Activated T-cell treated with anti-CD3 and anti-CD28 coated beads for 4 hours (primary cell): ENCODE results near the gene TMEM248.
"Not testable (repeated sequence)": the region's sequence is repeated elsewhere in the genome, so short reads cannot be mapped to it uniquely, and the experiment has no call there.

Source experiments
- DNase-seq: peaks from one replicate; pipeline ENCODE4 v3.0.0-alpha.2; 2020

TMEM248 gene

GRCh38 chr7:66920769-66921395 lies at the start of gene TMEM248:
Gene TMEM248 (plus strand): TSS chr7:66921225. CDS start chr7:66941866, 20,641 bp downstream.
- DNase-seq, result peak; percentile 88

- no peak for DNase-seq
Measured at GRCh38 chr7:66873476-66873875, 47.5 kb upstream of the TMEM248 start.

GRCh38 chr7:66877577-66878300 lies 43.3 kb upstream of the TMEM248 start:
- DNase-seq, result no peak

- not testable (repeated sequence) for DNase-seq
Measured at GRCh38 chr7:66878301-66878685, 42.7 kb upstream of the TMEM248 start.

GRCh38 chr7:66880053-66880452 lies 41.0 kb upstream of the TMEM248 start:
- no peak for DNase-seq

GRCh38 chr7:66880577-66880976 lies 40.4 kb upstream of the TMEM248 start:
- not testable (repeated sequence) for DNase-seq

GRCh38 chr7:66883716-66884115 lies 37.3 kb upstream of the TMEM248 start:
- no peak for DNase-seq

- DNase-seq, result not testable (repeated sequence)
Measured at GRCh38 chr7:66884556-66884955, 36.5 kb upstream of the TMEM248 start.

- DNase-seq, result no peak
Measured at GRCh38 chr7:66886152-66886551, 34.9 kb upstream of the TMEM248 start.

GRCh38 chr7:66888223-66888622 lies 32.8 kb upstream of the TMEM248 start:
- not testable (repeated sequence) for DNase-seq

- no peak for DNase-seq
Measured at GRCh38 chr7:66894463-66895080, 26.5 kb upstream of the TMEM248 start.

- no peak for DNase-seq
Measured at GRCh38 chr7:66896441-66896840, 24.6 kb upstream of the TMEM248 start.

GRCh38 chr7:66899552-66900280 lies 21.3 kb upstream of the TMEM248 start:
- DNase-seq, result no peak

GRCh38 chr7:66901941-66902843 lies 18.8 kb upstream of the TMEM248 start:
- DNase-seq, result no peak

GRCh38 chr7:66902844-66903180 lies 18.2 kb upstream of the TMEM248 start:
- DNase-seq, result no peak

- no peak for DNase-seq
Measured at GRCh38 chr7:66903360-66904062, 17.5 kb upstream of the TMEM248 start.

GRCh38 chr7:66904063-66904593 lies 16.9 kb upstream of the TMEM248 start:
- no peak for DNase-seq

GRCh38 chr7:66905278-66905677 lies 15.7 kb upstream of the TMEM248 start:
- DNase-seq, result no peak

- DNase-seq, result no peak
Measured at GRCh38 chr7:66905689-66906088, 15.3 kb upstream of the TMEM248 start.

GRCh38 chr7:66907731-66908130 lies 13.3 kb upstream of the TMEM248 start:
- no peak for DNase-seq

- not testable (repeated sequence) for DNase-seq
Measured at GRCh38 chr7:66908598-66908997, 12.4 kb upstream of the TMEM248 start.

- DNase-seq, result no peak
Measured at GRCh38 chr7:66910789-66911188, 10.2 kb upstream of the TMEM248 start.
